Measurements from ENCODE around the gene NNT. TPM values are rescaled to one million over a fixed set of nuclear protein-coding genes. Genes with fewer than 3 reads are reported as not detected.
A peak's percentile ranks its signal among the peaks of the same experiment; 100 is the strongest.

Gene NNT
- total and polyA plus RNA-seq, 9 of the 15 experiments (the other 6 are each of a cell fraction or from before 2014, with no cell fraction given), result 21.9 to 68.6 (median 42.2) TPM

DNA sequence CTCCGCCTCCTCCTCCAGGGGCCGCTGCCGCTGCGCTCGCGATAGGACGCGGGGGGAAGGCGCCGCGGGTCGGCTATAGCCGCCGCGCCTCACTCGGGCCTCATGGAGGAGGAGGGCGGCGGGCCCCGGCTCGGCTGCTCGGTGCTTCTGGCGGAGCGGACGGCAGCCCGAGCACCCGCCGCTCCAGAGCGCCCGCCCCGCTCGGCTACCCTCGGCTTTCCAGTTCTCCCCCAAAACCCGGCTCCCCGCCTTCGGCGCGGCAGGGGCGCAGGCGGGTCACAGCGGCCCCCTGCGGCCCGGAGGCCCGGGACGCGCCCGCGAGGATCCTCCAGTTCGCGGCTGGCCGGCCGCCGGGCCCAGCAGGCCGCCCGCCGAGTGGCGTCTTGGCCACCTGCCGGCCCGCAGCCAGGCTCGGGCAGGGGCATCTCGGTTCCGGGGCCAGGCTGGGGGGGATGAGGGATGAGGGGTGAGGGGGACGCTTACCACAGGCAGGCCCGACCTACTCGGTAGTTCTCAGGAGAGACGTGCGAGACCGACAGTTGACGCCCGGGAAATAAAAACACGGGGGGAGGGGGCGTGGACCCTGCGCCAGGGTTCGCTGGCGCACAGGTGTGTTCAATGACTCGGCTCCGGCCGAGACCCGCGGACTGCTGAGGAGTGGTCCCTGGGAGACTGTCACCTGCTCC, 46.0 kb upstream of the NNT start, which contains the start of gene PAIP1 (continued):
- TF ChIP-seq, protein P1, sequence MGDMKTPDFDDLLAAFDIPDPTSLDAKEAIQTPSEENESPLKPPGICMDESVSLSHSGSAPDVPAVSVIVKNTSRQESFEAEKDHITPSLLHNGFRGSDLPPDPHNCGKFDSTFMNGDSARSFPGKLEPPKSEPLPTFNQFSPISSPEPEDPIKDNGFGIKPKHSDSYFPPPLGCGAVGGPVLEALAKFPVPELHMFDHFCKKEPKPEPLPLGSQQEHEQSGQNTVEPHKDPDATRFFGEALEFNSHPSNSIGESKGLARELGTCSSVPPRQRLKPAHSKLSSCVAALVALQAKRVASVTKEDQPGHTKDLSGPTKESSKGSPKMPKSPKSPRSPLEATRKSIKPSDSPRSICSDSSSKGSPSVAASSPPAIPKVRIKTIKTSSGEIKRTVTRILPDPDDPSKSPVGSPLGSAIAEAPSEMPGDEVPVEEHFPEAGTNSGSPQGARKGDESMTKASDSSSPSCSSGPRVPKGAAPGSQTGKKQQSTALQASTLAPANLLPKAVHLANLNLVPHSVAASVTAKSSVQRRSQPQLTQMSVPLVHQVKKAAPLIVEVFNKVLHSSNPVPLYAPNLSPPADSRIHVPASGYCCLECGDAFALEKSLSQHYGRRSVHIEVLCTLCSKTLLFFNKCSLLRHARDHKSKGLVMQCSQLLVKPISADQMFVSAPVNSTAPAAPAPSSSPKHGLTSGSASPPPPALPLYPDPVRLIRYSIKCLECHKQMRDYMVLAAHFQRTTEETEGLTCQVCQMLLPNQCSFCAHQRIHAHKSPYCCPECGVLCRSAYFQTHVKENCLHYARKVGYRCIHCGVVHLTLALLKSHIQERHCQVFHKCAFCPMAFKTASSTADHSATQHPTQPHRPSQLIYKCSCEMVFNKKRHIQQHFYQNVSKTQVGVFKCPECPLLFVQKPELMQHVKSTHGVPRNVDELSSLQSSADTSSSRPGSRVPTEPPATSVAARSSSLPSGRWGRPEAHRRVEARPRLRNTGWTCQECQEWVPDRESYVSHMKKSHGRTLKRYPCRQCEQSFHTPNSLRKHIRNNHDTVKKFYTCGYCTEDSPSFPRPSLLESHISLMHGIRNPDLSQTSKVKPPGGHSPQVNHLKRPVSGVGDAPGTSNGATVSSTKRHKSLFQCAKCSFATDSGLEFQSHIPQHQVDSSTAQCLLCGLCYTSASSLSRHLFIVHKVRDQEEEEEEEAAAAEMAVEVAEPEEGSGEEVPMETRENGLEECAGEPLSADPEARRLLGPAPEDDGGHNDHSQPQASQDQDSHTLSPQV (IDR thresholded peaks at IDR 0.05), result peak; percentile 77
- TF ChIP-seq, protein P2, sequence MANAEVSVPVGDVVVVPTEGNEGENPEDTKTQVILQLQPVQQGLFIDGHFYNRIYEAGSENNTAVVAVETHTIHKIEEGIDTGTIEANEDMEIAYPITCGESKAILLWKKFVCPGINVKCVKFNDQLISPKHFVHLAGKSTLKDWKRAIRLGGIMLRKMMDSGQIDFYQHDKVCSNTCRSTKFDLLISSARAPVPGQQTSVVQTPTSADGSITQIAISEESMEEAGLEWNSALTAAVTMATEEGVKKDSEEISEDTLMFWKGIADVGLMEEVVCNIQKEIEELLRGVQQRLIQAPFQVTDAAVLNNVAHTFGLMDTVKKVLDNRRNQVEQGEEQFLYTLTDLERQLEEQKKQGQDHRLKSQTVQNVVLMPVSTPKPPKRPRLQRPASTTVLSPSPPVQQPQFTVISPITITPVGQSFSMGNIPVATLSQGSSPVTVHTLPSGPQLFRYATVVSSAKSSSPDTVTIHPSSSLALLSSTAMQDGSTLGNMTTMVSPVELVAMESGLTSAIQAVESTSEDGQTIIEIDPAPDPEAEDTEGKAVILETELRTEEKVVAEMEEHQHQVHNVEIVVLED (CRISPR knock-in tag; IDR thresholded peaks at IDR 0.05), result peak; percentile 57
- TF ChIP-seq CEBPB (tag; IDR thresholded peaks at IDR 0.05) (no peak), CHD1 (IDR thresholded peaks at IDR 0.05; ENCODE audit: low read length) (peak; percentile 30), MTA2 (IDR thresholded peaks at IDR 0.05; ENCODE audit: low read depth) (0 out of 2 replicates have a peak, but pooled peaks have one; percentile 20), ATF7 (IDR thresholded peaks at IDR 0.05) (peak; percentile 84; the same call in 1 of the 2 replicates), PHF8 (IDR thresholded peaks at IDR 0.05; ENCODE audit: borderline replicate concordance, low read length) (peak; percentile 96), RCOR1 (IDR thresholded peaks at IDR 0.05; ENCODE audit: borderline replicate concordance in 1 of 2, low read depth in 2 of 2, low read length in 2 of 2) (peak in 1 of 2 experiments; percentile 22; a peak in 1 of 4 replicates), ZNF764 (CRISPR knock-in tag; IDR thresholded peaks at IDR 0.05; ENCODE audit: low read depth) (0 out of 2 replicates have a peak, but pooled peaks have one; percentile 28), RBFOX2 (IDR thresholded peaks at IDR 0.05; ENCODE audit: low read depth, low read length) (peak; percentile 97), GTF2A2 (tag; IDR thresholded peaks at IDR 0.05) (peak; percentile 41; the same call in 1 of the 2 replicates), HCFC1 (IDR thresholded peaks at IDR 0.05; ENCODE audit: low read depth, low read length) (peak; percentile 68), TAF1 (IDR thresholded peaks at IDR 0.05; ENCODE audit: control insufficient read depth, extremely low read depth, insufficient read depth, low read length, severe bottlenecking) (peak; percentile 92), NFIC (IDR thresholded peaks at IDR 0.05) (peak; percentile 68), NR4A1 (CRISPR knock-in tag; IDR thresholded peaks at IDR 0.05) (no peak), NR4A1 (tag; IDR thresholded peaks at IDR 0.05) (no peak; the same call in 1 of the 2 replicates), KDM5B (IDR thresholded peaks at IDR 0.05; ENCODE audit: insufficient replicate concordance, low read depth, low read length) (peak; percentile 90)
- TF ChIP-seq, protein P3, sequence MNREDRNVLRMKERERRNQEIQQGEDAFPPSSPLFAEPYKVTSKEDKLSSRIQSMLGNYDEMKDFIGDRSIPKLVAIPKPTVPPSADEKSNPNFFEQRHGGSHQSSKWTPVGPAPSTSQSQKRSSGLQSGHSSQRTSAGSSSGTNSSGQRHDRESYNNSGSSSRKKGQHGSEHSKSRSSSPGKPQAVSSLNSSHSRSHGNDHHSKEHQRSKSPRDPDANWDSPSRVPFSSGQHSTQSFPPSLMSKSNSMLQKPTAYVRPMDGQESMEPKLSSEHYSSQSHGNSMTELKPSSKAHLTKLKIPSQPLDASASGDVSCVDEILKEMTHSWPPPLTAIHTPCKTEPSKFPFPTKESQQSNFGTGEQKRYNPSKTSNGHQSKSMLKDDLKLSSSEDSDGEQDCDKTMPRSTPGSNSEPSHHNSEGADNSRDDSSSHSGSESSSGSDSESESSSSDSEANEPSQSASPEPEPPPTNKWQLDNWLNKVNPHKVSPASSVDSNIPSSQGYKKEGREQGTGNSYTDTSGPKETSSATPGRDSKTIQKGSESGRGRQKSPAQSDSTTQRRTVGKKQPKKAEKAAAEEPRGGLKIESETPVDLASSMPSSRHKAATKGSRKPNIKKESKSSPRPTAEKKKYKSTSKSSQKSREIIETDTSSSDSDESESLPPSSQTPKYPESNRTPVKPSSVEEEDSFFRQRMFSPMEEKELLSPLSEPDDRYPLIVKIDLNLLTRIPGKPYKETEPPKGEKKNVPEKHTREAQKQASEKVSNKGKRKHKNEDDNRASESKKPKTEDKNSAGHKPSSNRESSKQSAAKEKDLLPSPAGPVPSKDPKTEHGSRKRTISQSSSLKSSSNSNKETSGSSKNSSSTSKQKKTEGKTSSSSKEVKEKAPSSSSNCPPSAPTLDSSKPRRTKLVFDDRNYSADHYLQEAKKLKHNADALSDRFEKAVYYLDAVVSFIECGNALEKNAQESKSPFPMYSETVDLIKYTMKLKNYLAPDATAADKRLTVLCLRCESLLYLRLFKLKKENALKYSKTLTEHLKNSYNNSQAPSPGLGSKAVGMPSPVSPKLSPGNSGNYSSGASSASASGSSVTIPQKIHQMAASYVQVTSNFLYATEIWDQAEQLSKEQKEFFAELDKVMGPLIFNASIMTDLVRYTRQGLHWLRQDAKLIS (CRISPR knock-in tag; IDR thresholded peaks at IDR 0.05), result peak; percentile 51; the same call in 1 of the 2 replicates

Data from K562 (cell line).